Esophagus muscularis mucosa (tissue), 4 donors: Measurements from ENCODE around the gene BORCS6. TPM values are rescaled to one million over a fixed set of nuclear protein-coding genes. Genes with fewer than 3 reads are reported as not detected.
A peak's percentile ranks its signal among the peaks of the same experiment; 100 is the strongest.

ENCODE experiments used
- DNase-seq: peaks from one replicate; pipeline ENCODE4 v3.0.0-alpha.2; 2017; ENCODE audit errors: extremely low spot score
- H3K27ac ChIP-seq, 4 donors: fragments of 200-600 bp; sonication (generic); replicated peaks in 1 of 4; 1 replicate in 3 of 4; 2 replicates in 1 of 4; pipeline ENCODE4 v1.5.1; 2016 to 2019; ENCODE audit warnings: mild to moderate bottlenecking in 1 of 4
- H3K27me3 ChIP-seq, 4 donors: fragments of 200-600 bp; sonication (generic); one replicate each; pipeline versions ENCODE4 v1.5.1 to v1.6.0; 2016 to 2019
- H3K36me3 ChIP-seq, 4 donors: fragments of 200-600 bp; sonication (generic); one replicate each; pipeline ENCODE4 v1.5.1; 2016 to 2019
- H3K4me1 ChIP-seq, 4 donors: fragments of 200-600 bp; sonication (generic); one replicate each; pipeline ENCODE4 v1.5.1; 2016 to 2019
- H3K4me3 ChIP-seq, 4 donors: fragments of 200-600 bp; sonication (generic); 1 replicate in 2 of 4; 2 replicates in 2 of 4; pipeline ENCODE4 v1.5.1; 2016 to 2019; ENCODE audit warnings: mild to moderate bottlenecking in 4 of 4, moderate library complexity in 1 of 4
- H3K9me3 ChIP-seq, 4 donors: fragments of 200-600 bp; sonication (generic); 1 replicate in 3 of 4; 2 replicates in 1 of 4; pipeline ENCODE4 v1.5.1; 2016 to 2019
- CTCF ChIP-seq, 3 experiments: fragments of 200-600 bp in 2 of 3; fragments of 450-650 bp in 1 of 3; sonication (generic) in 2 of 3; IDR thresholded peaks; one replicate each; pipeline ENCODE4 v1.5.1; 2017 to 2019; ENCODE audit warnings: antibody characterized with exemption in 3 of 3, mild to moderate bottlenecking in 2 of 3, moderate library complexity in 1 of 3
- EP300 ChIP-seq: sonication (generic); formaldehyde crosslinking; IDR thresholded peaks from one replicate; pipeline ENCODE4 v1.6.1; 2017; ENCODE audit warnings: antibody characterized with exemption
- POLR2A ChIP-seq: fragments of 450-650 bp; IDR thresholded peaks from one replicate; pipeline ENCODE4 v1.6.1; 2017; ENCODE audit warnings: antibody characterized with exemption, moderate library complexity, mild to moderate bottlenecking, low read depth
- POLR2AphosphoS5 ChIP-seq, 2 donors: sonication (generic); formaldehyde crosslinking; IDR thresholded peaks; one replicate each; pipeline ENCODE4 v1.6.1; 2017; ENCODE audit warnings: antibody characterized with exemption in 2 of 2
- WGBS: methylation state at CpG from one replicate; pipeline ENCODE4 v1.1.5; 2018; 5-methylcytosine and 5-hydroxymethylcytosine counted together
- intact Hi-C: fragments of 100-400 bp; cut with DNase I; formaldehyde crosslinking; loops from one replicate; pipeline ENCODE4 v1.15.1; 2023
- total RNA-seq, 4 donors: library from RNA; depleted of rRNA; stranded (reverse); fragments of >200 nt; gene quantifications; one replicate each; pipeline versions ENCODE4 v1.1.0 to v1.2.1, GENCODE V29; 2016

Gene BORCS6
- total RNA-seq, 4 donors from 2014 or later: 8.6 to 22.4 (median 13.9) TPM

GRCh38 chr17:8151641-8152111 lies 38.3 kb downstream of the BORCS6 start:
- peak in 1 of 2 donors; percentile 26 for TF ChIP-seq POLR2AphosphoS5 (IDR thresholded peaks at IDR 0.05)
- TF ChIP-seq POLR2A: peak; percentile 54
- TF ChIP-seq EP300: peak; percentile 99
- TF ChIP-seq CTCF (IDR thresholded peaks at IDR 0.05): no peak
- no peaks in the 10 kb centered on the region for H3K27me3 ChIP-seq

GRCh38 chr17:8151120-8151640 lies 38.8 kb downstream of the BORCS6 start:
- H3K9me3 ChIP-seq: no peaks in the 10 kb centered on the region
- H3K27ac ChIP-seq: peak overlapping the region; percentile 94 to 100 (median 100)
- peak; percentile 96 for DNase-seq
- peak in 2 of 3 experiments; percentile 4 to 11 for TF ChIP-seq CTCF (IDR thresholded peaks at IDR 0.05)
- no peak for TF ChIP-seq POLR2A
- TF ChIP-seq POLR2AphosphoS5 (IDR thresholded peaks at IDR 0.05): peak in 1 of 2 donors; percentile 100
- TF ChIP-seq EP300: peak; percentile 79
- no peaks in the 10 kb centered on the region for H3K27me3 ChIP-seq
- H3K4me3 ChIP-seq: peak overlapping the region; percentile 72 to 93 (median 84)
- WGBS: 0% methylated on average over 10 of the region's 38 CpGs
- intact Hi-C loops: loop anchor here (5.0 kb wide), 1 partner anchor 309 kb away; no protein-coding TSS in a partner anchor
- peaks cover 59 to 65% (median 64%) of the 10 kb centered on the region in 4 donors for H3K4me1 ChIP-seq
- H3K36me3 ChIP-seq: peaks cover 45 to 53% (median 49%) of the 10 kb centered on the region in 4 donors

More at GRCh38 chr17:8151641-8152111, 38.3 kb downstream of the BORCS6 start:
- under 1% methylated on average over 21 of the region's 22 CpGs for WGBS
- H3K36me3 ChIP-seq: peaks cover 40 to 48% (median 44%) of the 10 kb centered on the region in 4 donors
- H3K4me3 ChIP-seq: peak overlapping the region; percentile 72 to 93 (median 84)
- DNase-seq: peak; percentile 98
- peak overlapping the region; percentile 94 to 100 (median 100) for H3K27ac ChIP-seq
- intact Hi-C loops: loop anchor here (5.0 kb wide), 1 partner anchor 309 kb away; no protein-coding TSS in a partner anchor
- H3K9me3 ChIP-seq: no peaks in the 10 kb centered on the region
- H3K4me1 ChIP-seq: peaks cover 54 to 61% (median 59%) of the 10 kb centered on the region in 4 donors

GRCh38 chr17:8150194-8151119 lies 39.5 kb downstream of the BORCS6 start:
- intact Hi-C loops: loop anchor here (5.0 kb wide), 1 partner anchor 308 kb away; no protein-coding TSS in a partner anchor
- Histone ChIP-seq H3K4me3 (peak overlapping the region; percentile 72 to 93 (median 84)), H3K27me3 (no peaks in the 10 kb centered on the region), H3K27ac (peak overlapping the region; percentile 94 to 100 (median 100)), H3K4me1 (peaks cover 60 to 73% (median 71%) of the 10 kb centered on the region in 4 donors), H3K36me3 (peaks cover 53 to 61% (median 57%) of the 10 kb centered on the region in 4 donors), H3K9me3 (no peaks in the 10 kb centered on the region)
- 29% methylated on average over 7 of the region's 18 CpGs for WGBS
- TF ChIP-seq POLR2AphosphoS5 (IDR thresholded peaks at IDR 0.05) (no peak), EP300 (no peak), CTCF (IDR thresholded peaks at IDR 0.05) (no peak), POLR2A (no peak)
- DNase-seq: no peak

- peak overlapping the region in 3 of 4 donors; percentile 72 to 93 (median 76) for H3K4me3 ChIP-seq
- DNase-seq: no peak
- no peaks in the 10 kb centered on the region for H3K9me3 ChIP-seq
- peaks cover 60 to 80% (median 75%) of the 10 kb centered on the region in 4 donors for H3K4me1 ChIP-seq
- 85% methylated on average over 24 of the region's 29 CpGs for WGBS
- TF ChIP-seq EP300 (no peak), CTCF (IDR thresholded peaks at IDR 0.05) (no peak), POLR2AphosphoS5 (IDR thresholded peaks at IDR 0.05) (peak in 1 of 2 donors; percentile 4)
- peaks cover 61 to 69% (median 65%) of the 10 kb centered on the region in 4 donors for H3K36me3 ChIP-seq
- intact Hi-C loops: loop anchor here (5.0 kb wide), 1 partner anchor 307 kb away; no protein-coding TSS in a partner anchor
- peak overlapping the region; percentile 94 to 100 (median 100) for H3K27ac ChIP-seq
- H3K27me3 ChIP-seq: no peaks in the 10 kb centered on the region
These were observed 40.4 kb downstream of the BORCS6 start for GRCh38 chr17:8149419-8150193.
